ENCODE measurements around the gene ENOPH1.

DNA sequence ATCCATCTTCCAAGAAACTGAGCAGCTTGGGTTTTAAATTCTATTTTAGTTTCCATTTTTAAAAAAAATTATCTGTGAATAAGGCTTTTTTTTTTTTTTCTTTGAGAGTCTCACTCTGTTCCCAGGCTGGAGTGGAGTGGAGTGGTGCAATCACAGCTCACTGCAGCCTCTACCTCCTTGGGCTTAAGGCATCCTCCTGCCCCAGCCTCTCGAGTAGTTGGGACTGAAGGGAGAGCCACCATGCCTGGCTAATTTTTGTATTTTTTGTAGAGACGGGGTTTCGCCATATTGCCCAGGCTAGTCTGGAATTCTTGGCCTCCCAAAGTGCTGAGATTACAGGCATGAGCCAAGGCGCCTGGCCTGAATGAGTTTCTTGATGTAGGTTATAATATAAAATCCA, 1.4 kb downstream of the ENOPH1 start:
- TF ChIP-seq POLR2AphosphoS5 (IDR thresholded peaks at IDR 0.05; ENCODE audit: low read depth, low read length): no peak
- TF ChIP-seq POLR2A (IDR thresholded peaks at IDR 0.05; ENCODE audit: low read depth, low read length): no peak
- no peak for TF ChIP-seq POU2F2 (IDR thresholded peaks at IDR 0.05; ENCODE audit: low read depth, low read length)
- no peak for TF ChIP-seq PAX5 (IDR thresholded peaks at IDR 0.05; ENCODE audit: insufficient read depth, low read length, severe bottlenecking)
- TF ChIP-seq TAF1 (IDR thresholded peaks at IDR 0.05; ENCODE audit: low read depth, low read length): no peak
- no peak for TF ChIP-seq SPI1 (IDR thresholded peaks at IDR 0.05; ENCODE audit: low read depth, low read length)

All from GM12891 (cell line).